Thymus (tissue), 11 donors: ENCODE measurements around the gene CASTOR1. TPM values are rescaled to one million over a fixed set of nuclear protein-coding genes. Genes with fewer than 3 reads are reported as not detected.

Source experiments
- DNase-seq, 9 donors: peaks; one replicate each; pipeline ENCODE4 v3.0.0-alpha.2; 2013; ENCODE audit warnings: low spot score in 9 of 9, low read depth in 6 of 9, missing footprints in 1 of 9
- H3K27ac ChIP-seq, 2 donors: one replicate each; pipeline ENCODE4 v1.5.1; 2013; ENCODE audit warnings: control low read depth in 1 of 2, low read depth in 1 of 2, low read length in 1 of 2, mild to moderate bottlenecking in 1 of 2, moderate library complexity in 1 of 2
- H3K27me3 ChIP-seq, 2 donors: one replicate each; pipeline ENCODE4 v1.5.1; 2013; ENCODE audit warnings: low read length in 1 of 2; ENCODE audit not compliant: control insufficient read depth in 2 of 2, insufficient read depth in 1 of 2
- H3K36me3 ChIP-seq, 2 donors: one replicate each; pipeline ENCODE4 v1.5.1; 2013; ENCODE audit warnings: low read length in 1 of 2, mild to moderate bottlenecking in 1 of 2, moderate library complexity in 1 of 2; ENCODE audit not compliant: control insufficient read depth in 2 of 2, insufficient read depth in 2 of 2
- H3K4me1 ChIP-seq, 2 donors: one replicate each; pipeline ENCODE4 v1.5.1; 2013; ENCODE audit warnings: low read length in 2 of 2; ENCODE audit not compliant: control insufficient read depth in 2 of 2, insufficient read depth in 2 of 2
- H3K4me3 ChIP-seq, 2 donors: one replicate each; pipeline ENCODE4 v1.5.1; 2013; ENCODE audit warnings: low read length in 2 of 2, control low read depth in 1 of 2, mild to moderate bottlenecking in 1 of 2
- H3K9me3 ChIP-seq, 2 donors: one replicate each; pipeline ENCODE4 v1.5.1; 2013; ENCODE audit warnings: low read length in 1 of 2, mild to moderate bottlenecking in 1 of 2; ENCODE audit not compliant: control insufficient read depth in 2 of 2, insufficient read depth in 1 of 2
- WGBS: extraction: QIAGEN DNeasy Blood & Tissue Kit; methylation state at CpG from one replicate; pipeline ENCODE4 v1.1.7; 2013; 5-methylcytosine and 5-hydroxymethylcytosine counted together
- polyA plus RNA-seq: library from polyadenylated mRNA; stranded (reverse); fragments of 200-250 nt; gene quantifications from one replicate; pipeline ENCODE4 v1.2.3, GENCODE V29; 2013
- total RNA-seq: library from RNA; stranded (reverse); fragments of 120-200 nt; gene quantifications from one replicate; pipeline ENCODE4 v1.2.4, GENCODE V29; 2013
- donor health status: healthy.

CASTOR1 gene
- total and polyA plus RNA-seq, 2 donors: 12.8 to 19.6 TPM

GRCh38 chr22:30284666-30285065 is 4.6 kb downstream of the CASTOR1 start:
- H3K27ac ChIP-seq: no peak overlapping the region
- peaks cover 7 to 30% of the 10 kb centered on the region in 2 donors for H3K4me1 ChIP-seq
- H3K4me3 ChIP-seq: no peak overlapping the region
- peaks cover 0 to 6% of the 10 kb centered on the region in 2 donors for H3K27me3 ChIP-seq
- DNase-seq: no peak
- 97% methylated on average over 4 of the region's 4 CpGs for WGBS
- peaks cover 0 to 10% of the 10 kb centered on the region in 2 donors for H3K36me3 ChIP-seq
- peaks cover 0 to 7% of the 10 kb centered on the region in 2 donors for H3K9me3 ChIP-seq

- Histone ChIP-seq H3K27me3 (peaks cover 0 to 6% of the 10 kb centered on the region in 2 donors), H3K27ac (no peak overlapping the region), H3K4me1 (peaks cover 7 to 30% of the 10 kb centered on the region in 2 donors), H3K36me3 (peaks cover 0 to 10% of the 10 kb centered on the region in 2 donors), H3K9me3 (peaks cover 0 to 7% of the 10 kb centered on the region in 2 donors), H3K4me3 (no peak overlapping the region)
- DNase-seq: no peak
- WGBS: 98% methylated on average over 9 of the region's 9 CpGs
Measured at GRCh38 chr22:30284172-30284571, 5.1 kb downstream of the CASTOR1 start.

- whole genome bisulfite sequencing: 92% methylated on average over 4 of the region's 4 CpGs
- Histone ChIP-seq H3K4me1 (peaks cover 4 to 22% of the 10 kb centered on the region in 2 donors), H3K27me3 (no peaks in the 10 kb centered on the region), H3K27ac (no peak overlapping the region), H3K9me3 (peaks cover 0 to 7% of the 10 kb centered on the region in 2 donors), H3K36me3 (peaks cover 0 to 10% of the 10 kb centered on the region in 2 donors), H3K4me3 (no peak overlapping the region)
- no peak for DNase-seq
Measured at GRCh38 chr22:30283342-30283741, 6.0 kb downstream of the CASTOR1 start.

GRCh38 chr22:30282616-30283046 is 6.7 kb downstream of the CASTOR1 start:
- Histone ChIP-seq H3K27ac (no peak overlapping the region), H3K9me3 (peaks cover 0 to 7% of the 10 kb centered on the region in 2 donors), H3K4me3 (no peak overlapping the region), H3K4me1 (peaks cover 4 to 22% of the 10 kb centered on the region in 2 donors), H3K36me3 (peaks cover 0 to 10% of the 10 kb centered on the region in 2 donors), H3K27me3 (no peaks in the 10 kb centered on the region)
- 24% methylated on average over 7 of the region's 7 CpGs for WGBS
- no peak for DNase-seq

GRCh38 chr22:30280505-30280904 is 8.8 kb downstream of the CASTOR1 start:
- H3K9me3 ChIP-seq: no peaks in the 10 kb centered on the region
- no peak overlapping the region for H3K4me3 ChIP-seq
- H3K36me3 ChIP-seq: peaks cover 0 to 1% of the 10 kb centered on the region in 2 donors
- DNase-seq: no peak
- H3K27ac ChIP-seq: no peak overlapping the region
- WGBS: 96% methylated on average over 8 of the region's 8 CpGs
- H3K4me1 ChIP-seq: peaks cover 13 to 27% of the 10 kb centered on the region in 2 donors
- H3K27me3 ChIP-seq: no peaks in the 10 kb centered on the region

GRCh38 chr22:30279932-30280331 is 9.4 kb downstream of the CASTOR1 start:
- Histone ChIP-seq H3K4me1 (peaks cover 16 to 29% of the 10 kb centered on the region in 2 donors), H3K27me3 (no peaks in the 10 kb centered on the region), H3K36me3 (no peaks in the 10 kb centered on the region), H3K27ac (no peak overlapping the region), H3K9me3 (no peaks in the 10 kb centered on the region), H3K4me3 (no peak overlapping the region)
- no peak for DNase-seq
- 98% methylated on average over 5 of the region's 5 CpGs for WGBS

GRCh38 chr22:30279046-30279788 is 10.1 kb downstream of the CASTOR1 start:
- peaks cover 16 to 33% of the 10 kb centered on the region in 2 donors for H3K4me1 ChIP-seq

GRCh38 chr22:30277547-30278344 is 11.6 kb downstream of the CASTOR1 start:
- Histone ChIP-seq H3K36me3 (no peaks in the 10 kb centered on the region), H3K27me3 (no peaks in the 10 kb centered on the region), H3K4me3 (no peak overlapping the region), H3K27ac (no peak overlapping the region), H3K9me3 (no peaks in the 10 kb centered on the region), H3K4me1 (peaks cover 16 to 29% of the 10 kb centered on the region in 2 donors)
- 75% methylated on average over 14 of the region's 14 CpGs for WGBS
- no peak for DNase-seq

More at GRCh38 chr22:30279046-30279788, 10.1 kb downstream of the CASTOR1 start:
- 89% methylated on average over 16 of the region's 16 CpGs for WGBS
- Histone ChIP-seq H3K9me3 (no peaks in the 10 kb centered on the region), H3K27ac (no peak overlapping the region), H3K36me3 (no peaks in the 10 kb centered on the region), H3K27me3 (no peaks in the 10 kb centered on the region), H3K4me3 (no peak overlapping the region)
- DNase-seq: no peak

GRCh38 chr22:30276039-30276438 is 13.3 kb downstream of the CASTOR1 start:
- peaks cover 12 to 23% of the 10 kb centered on the region in 2 donors for H3K4me1 ChIP-seq
- no peaks in the 10 kb centered on the region for H3K36me3 ChIP-seq
- no peaks in the 10 kb centered on the region for H3K9me3 ChIP-seq
- H3K27ac ChIP-seq: no peak overlapping the region
- no peak overlapping the region for H3K4me3 ChIP-seq
- no peak for DNase-seq
- no peaks in the 10 kb centered on the region for H3K27me3 ChIP-seq
- WGBS: 33% methylated on average over 8 of the region's 8 CpGs
